ENCODE results near the gene STXBP5.

GRCh38 chr6:147223736-147224135 lies 19.5 kb downstream of the STXBP5 start:
- no peak for TF ChIP-seq SUZ12 (IDR thresholded peaks at IDR 0.05; ENCODE audit: extremely low read depth, insufficient read depth, insufficient read length)
- no peak for TF ChIP-seq ZNF274 (IDR thresholded peaks at IDR 0.05; ENCODE audit: low read depth, low read length)
- TF ChIP-seq YY1 (IDR thresholded peaks at IDR 0.05; ENCODE audit: insufficient read depth, insufficient read length): no peak
